T-helper 1 cell (primary cell): ENCODE results near the gene CXCL14.
"Not testable (repeated sequence)": the region's sequence is repeated elsewhere in the genome, so short reads cannot be mapped to it uniquely, and the experiment has no call there.

ENCODE experiments used
- DNase-seq, 5 donors: peaks; one replicate each; pipeline ENCODE4 v3.0.0-alpha.2; 2012 to 2020

The CXCL14 gene

GRCh38 chr5:135541807-135542502, 36.8 kb downstream of the CXCL14 start:
- no peak for DNase-seq

GRCh38 chr5:135539430-135540005, 39.3 kb downstream of the CXCL14 start:
- DNase-seq, result no peak

DNA sequence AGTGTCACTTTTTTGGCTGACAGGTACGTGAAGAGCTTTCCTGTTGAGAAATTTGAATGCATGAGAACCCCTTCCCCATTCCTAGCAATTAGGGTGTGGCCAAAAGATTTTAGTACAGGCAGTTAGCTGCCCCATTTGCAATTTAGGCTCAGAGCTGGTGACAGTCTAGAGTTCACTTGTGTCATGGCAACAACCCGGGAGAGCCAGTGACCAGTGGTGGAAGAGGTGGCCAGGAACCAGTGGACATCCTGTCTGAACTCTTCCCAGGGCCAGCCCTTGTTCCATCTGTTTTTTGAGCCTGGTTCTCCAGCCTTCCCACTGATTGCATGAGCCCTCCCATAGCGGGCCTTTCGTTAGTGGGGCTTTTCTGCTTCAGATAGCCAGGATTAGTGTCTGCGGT, 40.5 kb downstream of the CXCL14 start:
- no peak for DNase-seq

GRCh38 chr5:135537745-135538144, 41.0 kb downstream of the CXCL14 start:
- DNase-seq, result no peak

DNA sequence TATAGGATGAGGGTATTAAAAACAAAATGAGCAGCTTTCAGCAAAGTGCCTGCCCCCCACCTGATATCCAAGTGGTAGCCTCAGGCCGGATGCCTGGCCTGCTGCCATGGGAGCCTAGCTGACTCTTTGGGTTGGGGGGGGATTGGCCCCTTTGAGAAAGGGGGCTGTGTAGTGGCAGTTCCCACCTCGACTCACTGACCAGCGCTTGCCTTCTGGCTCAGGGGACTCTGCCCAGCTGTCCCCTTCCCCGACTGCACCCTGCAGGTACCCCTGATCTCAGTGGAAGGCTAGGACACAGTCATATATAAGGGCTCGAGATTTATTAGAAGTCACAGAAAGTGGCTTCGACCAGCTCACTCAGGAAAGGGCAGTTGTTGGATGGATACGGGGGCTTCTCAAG, 41.5 kb downstream of the CXCL14 start:
- no peak for DNase-seq

DNA sequence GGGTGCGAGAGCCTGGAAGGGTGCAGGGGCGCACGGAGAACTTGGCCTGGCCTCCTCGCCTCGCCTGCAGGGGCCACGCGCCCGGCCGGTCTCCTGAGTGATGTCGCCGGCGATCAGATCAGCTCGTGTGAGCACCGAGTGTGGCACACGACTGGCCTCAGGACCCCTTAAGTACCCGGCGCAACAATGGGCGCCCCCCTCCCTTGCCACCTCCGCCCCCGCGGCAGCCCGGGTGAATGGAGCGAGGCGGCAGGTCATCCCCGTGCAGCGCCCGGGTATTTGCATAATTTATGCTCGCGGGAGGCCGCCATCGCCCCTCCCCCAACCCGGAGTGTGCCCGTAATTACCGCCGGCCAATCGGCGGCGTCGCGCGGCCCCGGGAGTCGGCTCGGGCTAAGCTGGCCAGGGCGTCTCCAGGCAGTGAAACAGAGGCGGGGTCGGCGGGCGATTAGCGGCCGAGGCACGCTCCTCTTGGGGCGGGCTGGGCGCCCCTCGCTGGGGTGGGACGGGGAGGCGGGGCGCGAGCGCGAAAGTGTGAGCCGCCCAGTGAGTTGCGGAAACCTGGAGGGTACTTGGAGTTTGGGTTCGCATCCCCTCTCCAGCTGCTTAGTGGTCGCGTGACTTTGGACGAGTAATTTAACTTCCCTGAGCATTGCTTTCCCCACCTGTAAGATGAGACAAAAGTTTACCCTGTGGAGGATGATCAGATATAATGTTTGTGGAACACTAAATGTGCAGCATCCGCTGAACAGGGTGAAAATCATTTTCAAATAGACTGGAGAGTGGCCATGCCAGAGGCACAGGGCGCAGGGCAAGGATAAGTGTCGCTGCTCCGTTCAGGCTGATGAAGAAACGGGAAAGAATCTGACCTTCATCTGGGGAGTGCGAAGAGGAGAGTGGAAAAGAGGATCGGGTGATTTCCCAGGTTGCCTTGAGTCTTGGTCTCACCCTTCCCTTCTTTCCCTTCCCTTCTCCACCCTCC, 42.7 kb downstream of the CXCL14 start, which contains the start of gene NEUROG1:
Gene NEUROG1, minus strand, starts transcription at position 145 of the 982 bp plus-strand sequence. CDS start 274 bp downstream, outside the sequence.
- DNase-seq, result no peak

GRCh38 chr5:135535420-135535819, 43.4 kb downstream of the CXCL14 start:
- DNase-seq, result no peak

GRCh38 chr5:135534609-135535419, 44.0 kb downstream of the CXCL14 start:
- no peak for DNase-seq

GRCh38 chr5:135533794-135534193, 45.0 kb downstream of the CXCL14 start:
- DNase-seq, result no peak

- DNase-seq, result no peak
Observed at GRCh38 chr5:135533334-135533733, 45.5 kb downstream of the CXCL14 start.

DNA sequence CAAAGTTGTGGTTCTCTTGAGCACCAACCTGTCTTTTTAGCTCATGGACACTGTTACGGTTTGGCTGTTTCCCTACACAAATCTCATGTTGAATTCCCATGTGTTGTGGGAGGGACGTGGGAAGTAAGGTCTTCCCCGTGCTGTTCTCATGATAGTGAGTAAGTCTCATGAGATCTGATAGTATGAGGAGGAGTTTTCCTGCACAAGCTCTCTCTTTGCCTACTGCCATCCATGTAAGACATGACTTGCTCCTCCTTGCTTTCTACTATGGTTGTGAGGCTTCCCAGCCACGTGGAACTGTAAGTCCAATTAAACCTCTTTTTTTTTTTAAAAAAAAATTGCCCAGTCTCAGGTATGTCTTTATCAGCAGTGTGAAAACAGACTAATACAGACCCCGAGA, 49.2 kb downstream of the CXCL14 start:
- DNase-seq, result not testable (repeated sequence)

- DNase-seq, result no peak
Observed at GRCh38 chr5:135526924-135527323, 51.9 kb downstream of the CXCL14 start.

GRCh38 chr5:135521964-135522363, 56.8 kb downstream of the CXCL14 start:
- no peak for DNase-seq
